OCI-M1 (cell line): ENCODE measurements around the gene NSRP1.
"Not testable (repeated sequence)": the region's sequence is repeated elsewhere in the genome, so short reads cannot be mapped to it uniquely, and the experiment has no call there.

Experiments
- DNase-seq: peaks from one replicate; lab custom pipeline; 2025; lab: John Stamatoyannopoulos, UW

The NSRP1 gene

DNA sequence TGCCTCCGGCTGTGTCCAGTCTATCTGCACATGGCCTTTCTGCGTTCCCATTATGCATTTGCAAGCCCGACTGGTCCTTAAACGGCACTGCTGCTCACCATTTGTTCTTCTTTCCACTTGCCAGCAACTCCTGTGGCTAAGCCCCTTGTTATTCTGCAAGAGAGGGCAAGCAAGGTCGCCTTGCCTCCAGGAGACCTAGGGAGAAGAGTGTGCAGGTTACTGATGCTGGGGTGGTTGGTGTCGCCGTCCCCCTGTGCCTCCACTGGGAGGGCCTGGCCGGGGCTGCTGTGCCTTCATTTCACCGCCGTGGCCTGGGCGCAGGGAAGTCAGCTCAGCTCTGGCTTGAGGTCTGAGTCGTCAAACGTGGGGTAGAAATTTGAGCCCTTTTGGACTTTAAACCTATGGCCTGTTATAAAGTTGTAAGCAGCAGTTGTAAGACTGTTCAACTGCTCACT is 106.1 kb downstream of the NSRP1 start:
- no peak for DNase-seq

DNA sequence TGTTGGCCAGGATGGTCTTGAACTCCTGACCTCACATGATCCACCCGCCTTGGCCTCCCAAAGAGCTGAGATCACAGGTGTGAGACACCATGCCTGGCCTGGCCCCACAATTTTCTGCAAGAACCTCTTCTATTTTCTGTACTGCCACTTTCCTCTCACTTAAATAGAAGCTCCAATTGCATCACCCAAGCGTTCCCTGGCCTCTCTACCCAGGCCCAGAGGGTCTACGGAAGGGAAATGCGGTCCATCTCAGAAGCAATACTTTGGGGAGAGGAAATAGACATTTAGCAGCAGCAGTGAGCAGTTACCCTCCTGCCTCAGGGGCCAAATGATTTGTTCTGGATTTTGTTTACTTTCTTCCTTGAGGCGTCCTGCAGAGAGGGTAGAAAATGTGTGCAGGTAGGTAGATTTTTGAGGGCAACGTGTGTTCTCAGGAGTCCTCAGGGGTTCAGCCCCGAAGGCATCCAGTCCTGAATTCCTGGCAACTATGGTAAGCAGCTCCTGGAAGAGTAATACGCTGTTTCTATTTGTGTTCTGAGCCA is 107.9 kb downstream of the NSRP1 start:
- no peak for DNase-seq

DNA sequence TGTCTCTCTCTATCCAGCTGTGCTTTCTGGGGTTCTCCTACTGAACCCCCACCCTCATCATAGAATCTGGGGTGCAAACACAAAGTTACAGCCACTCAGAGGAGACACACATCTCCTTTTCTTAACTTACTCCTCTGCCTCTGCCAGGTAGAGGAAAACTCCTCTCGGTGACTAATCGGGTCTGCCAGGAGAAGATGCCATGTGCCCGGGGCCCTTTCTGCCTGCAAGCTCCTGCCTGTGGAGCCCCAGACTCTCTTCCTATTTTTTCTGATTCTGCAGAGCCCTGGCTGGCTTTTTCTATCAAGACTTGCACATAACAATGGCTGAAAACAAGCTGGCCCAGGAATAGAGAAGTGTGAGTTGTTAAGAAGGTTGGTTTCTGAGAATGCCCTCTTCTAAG is 108.5 kb downstream of the NSRP1 start:
- no peak for DNase-seq

DNA sequence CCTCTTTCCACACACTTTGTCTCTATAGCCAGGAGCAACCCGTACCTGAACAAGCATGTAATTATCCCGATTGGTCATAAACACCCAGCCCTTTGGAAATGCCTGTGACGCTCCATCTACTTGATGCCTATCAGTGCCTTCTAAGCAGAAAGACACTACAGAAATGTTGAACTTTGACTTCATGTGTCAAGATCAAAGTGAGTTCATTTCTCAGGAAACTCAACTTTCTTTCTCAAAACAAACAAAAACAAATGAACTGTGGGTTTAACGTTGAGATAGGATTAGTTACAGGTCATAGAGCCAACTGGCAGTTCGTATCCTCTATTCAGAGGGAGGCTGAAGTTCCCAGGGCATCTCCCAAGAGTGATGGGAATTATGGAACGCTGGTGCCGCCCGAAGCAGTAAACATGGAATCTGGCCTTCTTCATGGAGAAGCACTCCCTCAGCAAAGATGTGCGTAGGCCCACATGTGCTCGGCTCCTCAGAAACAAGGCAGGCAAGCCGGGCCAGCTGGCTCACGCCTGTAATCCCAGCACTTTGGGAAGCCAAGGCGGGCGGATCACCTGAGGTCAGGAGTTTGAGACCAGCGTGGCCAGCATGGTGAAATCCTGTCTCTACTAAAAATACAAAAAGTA is 109.4 kb downstream of the NSRP1 start:
- DNase-seq = no peak

DNA sequence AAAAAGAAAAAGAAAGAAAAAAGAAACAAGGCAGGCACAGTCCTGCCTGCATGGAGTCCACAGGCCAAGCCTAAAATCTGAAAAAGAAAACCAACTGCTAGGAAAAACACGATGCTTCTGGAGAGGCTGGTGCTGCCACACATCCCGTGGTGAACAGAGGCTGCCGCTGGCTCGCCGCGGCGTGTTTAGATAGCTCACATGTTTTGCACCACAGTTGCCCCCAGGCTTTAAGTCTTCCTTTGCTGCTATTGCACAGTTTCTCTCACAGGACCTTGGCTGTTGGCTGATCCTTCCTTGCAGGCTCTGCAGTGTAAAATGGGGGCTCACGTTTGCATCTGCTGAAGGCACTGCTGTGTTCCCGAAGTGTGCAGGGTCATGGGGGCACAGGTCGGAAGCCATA is 110.3 kb downstream of the NSRP1 start:
- no peak for DNase-seq

DNA sequence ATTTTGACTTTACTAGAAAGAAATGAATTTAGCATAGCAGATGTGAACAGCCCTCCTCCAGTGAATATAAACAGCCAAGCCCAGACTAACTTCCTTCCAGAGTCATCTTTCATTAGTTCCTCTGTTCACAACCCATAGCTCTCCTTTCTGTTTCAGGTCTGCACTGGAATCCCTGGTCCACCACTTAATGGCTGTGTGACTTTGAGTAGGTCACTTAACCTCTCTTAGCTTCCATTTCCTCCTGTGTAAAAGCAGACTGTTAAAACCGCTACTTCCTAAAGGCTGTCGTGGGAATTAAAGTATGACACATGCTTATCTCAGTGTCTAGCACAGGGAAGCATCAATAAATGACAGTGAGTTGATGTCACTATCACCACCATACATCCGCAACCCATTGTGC is 111.4 kb downstream of the NSRP1 start:
- no peak for DNase-seq

DNA sequence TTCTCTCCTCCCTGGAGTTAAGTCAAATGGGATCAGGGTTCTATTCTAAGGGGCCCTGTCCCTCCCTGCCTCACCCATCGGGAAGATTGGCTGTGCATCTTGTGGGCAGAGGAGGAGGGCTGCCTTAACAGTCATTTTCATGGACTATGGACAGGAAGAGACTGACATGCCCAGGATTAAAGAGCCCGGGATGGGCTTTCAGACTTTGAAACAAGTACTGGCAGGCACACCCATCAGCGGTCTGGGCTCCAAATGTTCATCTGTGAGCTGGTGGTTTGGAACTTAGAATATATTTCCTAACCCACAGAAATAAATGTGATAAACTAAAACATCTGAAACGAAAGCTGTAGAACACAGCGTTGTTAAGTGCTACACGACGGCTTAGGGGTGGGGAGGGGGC is 112.4 kb downstream of the NSRP1 start:
- DNase-seq = no peak

DNA sequence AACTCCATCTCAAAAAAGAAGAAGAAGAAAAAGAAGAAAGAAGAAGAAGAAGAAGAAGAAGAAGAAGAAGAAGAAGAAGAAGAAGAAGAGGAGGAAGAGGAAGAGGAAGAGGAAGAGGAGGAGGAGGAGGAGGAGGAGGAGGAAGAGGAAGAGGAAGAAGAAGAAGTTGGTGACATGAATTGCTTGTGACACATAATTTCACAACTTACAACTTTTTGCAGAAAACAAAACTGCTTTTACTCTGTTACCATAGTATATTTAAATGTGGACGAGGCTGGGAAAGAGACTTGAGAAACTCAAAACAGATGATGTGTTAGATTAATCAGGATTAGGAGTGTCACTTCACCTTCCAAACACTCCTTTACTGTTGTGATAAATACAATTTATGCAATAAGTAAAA is 113.4 kb downstream of the NSRP1 start:
- DNase-seq = not testable (repeated sequence)

DNA sequence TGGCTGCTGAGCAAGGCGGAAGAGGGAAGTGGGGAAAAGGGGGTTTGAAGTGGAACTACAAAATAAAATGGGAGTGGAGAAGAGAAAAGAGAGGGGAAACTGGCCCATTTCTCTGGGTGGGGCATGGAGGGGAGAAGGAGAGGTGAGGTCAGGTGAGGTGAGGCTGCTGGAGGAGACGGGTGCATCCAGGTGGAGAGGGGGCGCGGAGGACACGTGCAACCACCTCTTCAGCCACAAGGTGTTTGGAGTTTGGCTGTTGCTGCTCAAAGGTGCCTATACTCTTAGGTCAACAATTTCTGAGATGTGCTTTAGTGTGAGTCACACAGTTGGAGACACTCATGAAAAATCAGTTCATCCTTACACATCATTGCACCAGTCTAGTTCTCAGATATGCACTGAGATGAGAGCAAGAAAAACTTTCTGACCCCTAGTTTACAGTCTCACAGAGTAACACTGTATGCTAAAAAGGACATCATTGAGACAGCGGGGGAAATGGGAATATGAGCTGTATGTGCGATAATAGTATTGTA is 114.0 kb downstream of the NSRP1 start:
- DNase-seq = no peak

DNA sequence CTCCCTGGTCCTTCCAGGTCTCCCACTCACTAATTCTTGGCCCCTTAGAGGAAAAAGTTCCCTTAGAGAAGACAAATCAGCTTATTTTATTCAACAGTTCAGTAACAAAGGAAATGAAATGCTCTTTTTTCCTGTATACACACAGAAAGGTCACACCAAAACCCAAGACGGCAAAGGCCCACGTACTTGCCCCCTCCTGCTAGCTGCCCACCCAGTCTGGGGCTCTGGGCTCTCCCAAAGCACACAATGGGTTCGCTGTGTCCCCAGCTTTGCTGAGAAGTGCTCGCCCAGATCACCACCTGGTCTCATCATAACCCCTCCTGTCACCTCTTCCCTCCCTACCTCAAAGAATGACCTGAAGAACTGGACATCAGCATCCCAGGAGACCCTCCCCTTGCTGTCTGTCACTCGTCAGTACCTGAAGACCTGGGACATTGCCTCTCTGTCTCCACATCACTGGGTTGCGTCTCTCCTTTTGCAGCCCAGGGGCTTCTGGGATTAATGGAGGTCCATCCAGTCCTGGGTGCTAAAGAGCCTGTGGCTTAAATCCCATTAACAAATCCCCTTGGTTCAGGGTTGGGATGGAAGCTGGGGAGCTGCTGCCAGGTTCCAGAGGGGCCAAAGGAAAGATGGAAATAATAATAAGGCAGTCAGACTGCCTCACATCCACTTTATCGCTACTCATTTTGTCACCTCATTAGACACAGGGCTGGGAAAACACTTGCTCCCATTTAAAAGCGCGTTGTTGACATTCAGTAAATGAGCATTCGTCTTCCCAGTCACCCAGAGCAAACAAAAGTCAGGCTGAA is 115.6 kb downstream of the NSRP1 start:
- no peak for DNase-seq

DNA sequence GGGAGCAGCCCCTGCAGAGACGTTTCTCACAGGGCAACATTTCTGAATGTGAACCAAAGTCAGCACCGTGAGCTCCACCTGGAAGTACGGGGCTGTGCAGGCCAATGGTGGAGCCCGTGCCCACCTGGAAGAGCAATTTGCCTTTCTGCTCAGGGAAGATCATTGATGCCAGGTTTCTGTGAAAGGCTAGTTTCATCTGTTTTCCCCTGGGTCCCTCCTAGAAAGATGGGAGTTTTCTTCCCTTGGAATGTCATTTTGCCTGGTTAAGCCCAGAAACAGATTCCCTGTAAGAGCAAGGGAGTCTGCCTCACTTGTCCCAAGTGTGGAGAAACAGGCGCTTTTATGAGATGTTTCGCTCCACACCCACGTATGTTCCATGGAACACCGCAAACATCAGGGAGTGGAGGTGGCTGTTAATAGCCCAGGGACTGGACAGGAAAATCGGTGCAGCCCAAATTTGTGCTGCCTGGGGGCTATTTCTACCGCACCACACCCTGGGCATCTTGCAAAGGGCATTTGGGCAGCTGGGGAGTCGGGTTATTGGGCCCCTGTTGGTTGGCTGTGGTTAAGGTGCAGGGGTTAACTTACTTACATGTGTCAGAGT is 116.3 kb downstream of the NSRP1 start:
- DNase-seq = no peak

DNA sequence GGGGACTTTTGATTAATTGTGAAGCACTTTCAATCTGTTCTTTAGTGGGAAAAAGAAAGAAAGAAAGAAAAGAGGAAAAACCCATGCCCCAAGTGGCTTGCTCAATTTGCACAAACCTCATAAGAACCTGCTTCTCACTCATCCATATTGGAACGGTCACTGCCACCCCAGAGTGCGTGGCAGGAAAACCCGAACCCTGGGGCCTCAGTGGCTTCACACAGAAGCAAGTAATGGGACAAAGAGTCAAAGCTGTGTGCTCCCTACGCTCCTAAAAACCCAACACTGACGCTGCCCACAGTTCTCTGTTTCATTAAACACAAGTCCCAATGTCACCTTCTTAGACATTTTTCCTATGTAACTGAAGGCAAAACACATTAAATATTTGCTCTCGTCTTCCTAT is 117.7 kb downstream of the NSRP1 start:
- DNase-seq = no peak

DNA sequence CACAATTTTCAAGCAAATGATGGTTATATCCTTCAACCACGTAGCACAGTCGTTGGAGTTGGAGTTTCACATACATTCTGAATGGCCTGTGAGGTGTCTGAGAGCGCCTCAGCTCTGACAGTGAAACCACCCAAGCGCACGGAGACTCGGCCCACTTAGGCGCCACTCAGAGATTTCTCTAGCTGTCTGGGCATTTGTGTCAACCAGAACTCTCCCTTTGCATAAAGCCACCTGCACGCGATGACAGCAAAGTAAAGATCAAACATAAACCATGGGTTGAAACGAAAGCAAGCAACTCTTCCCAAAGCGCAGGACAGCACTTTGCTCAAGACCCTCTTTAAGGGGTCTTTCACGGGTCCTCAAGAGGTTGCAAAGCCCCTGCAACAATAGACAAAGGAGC is 118.3 kb downstream of the NSRP1 start:
- no peak for DNase-seq

DNA sequence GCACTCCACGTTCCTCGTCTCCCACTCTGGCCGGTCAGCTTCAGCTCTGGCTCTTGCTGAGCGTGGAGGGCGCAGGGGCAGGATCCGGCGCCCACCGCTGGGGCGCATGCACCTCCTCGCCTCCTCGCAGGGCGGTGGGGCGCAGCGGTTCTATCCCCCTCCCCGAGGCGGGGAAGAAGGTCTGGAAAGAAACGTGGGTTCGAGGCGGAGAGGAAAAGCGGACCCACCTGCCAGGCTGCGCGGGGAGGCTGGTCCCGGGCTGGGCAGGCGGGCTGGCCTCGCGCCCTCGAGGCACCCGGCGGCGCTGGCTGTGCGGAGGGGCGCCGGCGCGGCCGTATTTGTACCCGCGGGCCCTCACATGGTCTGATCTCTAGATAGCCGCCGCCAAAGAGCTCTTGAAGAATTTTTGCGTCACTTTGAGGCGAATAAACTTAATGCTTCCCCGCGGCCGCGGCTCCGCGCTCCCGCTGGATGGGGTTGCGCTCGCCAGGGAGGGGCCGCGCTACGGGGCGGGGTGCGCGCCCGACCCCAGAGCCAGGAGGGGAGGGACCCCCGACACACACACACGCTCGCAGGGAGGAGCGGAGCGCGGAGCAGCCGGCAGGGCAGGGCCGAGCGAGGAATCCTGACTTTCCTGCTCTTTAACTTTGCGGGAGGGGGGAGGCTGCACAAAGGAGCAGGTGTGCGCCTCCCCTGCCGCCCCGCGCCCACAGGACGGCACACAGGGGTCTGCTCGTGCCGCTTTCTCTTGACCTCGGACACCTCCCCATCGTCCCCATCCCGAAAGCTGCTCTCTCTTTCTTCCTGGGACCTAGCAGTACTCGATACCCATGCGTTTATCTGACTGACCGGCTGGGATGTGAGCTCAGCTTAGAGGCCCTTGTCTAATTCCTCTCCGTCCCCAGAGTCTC is 119.0 kb downstream of the NSRP1 start, which contains the start of gene SLC6A4:
Gene SLC6A4 (minus strand): TSS at position 312 of the 911 bp plus-strand sequence. CDS start 13,739 bp downstream, outside the sequence.
- DNase-seq = no peak
